Lung (tissue), 12 donors: ENCODE results near the gene CLDN11. TPM values are rescaled to one million over a fixed set of nuclear protein-coding genes. Genes with fewer than 3 reads are reported as not detected.
A peak's percentile ranks its signal among the peaks of the same experiment; 100 is the strongest.

Source experiments
- ATAC-seq: fragments of 200-7000 bp; cut with Tn5 transposase; one replicate; pipeline ENCODE4 v1.9.1; 2020; ENCODE audit warnings: moderate number of reproducible peaks; ENCODE audit not compliant: insufficient read depth, low FRiP score
- DNase-seq, 3 donors: peaks; one replicate each; pipeline ENCODE4 v3.0.0-alpha.2; 2013 to 2017
- H3K27ac ChIP-seq, 2 donors: one replicate each; pipeline ENCODE4 v1.5.1; 2013; ENCODE audit warnings: mild to moderate bottlenecking in 2 of 2, moderate library complexity in 2 of 2, control low read depth in 1 of 2, inconsistent platforms in 1 of 2, low read depth in 1 of 2, low read length in 1 of 2
- H3K27me3 ChIP-seq, 3 donors: one replicate each; pipeline ENCODE4 v1.5.1; 2013; ENCODE audit warnings: low read length in 2 of 3; ENCODE audit not compliant: control insufficient read depth in 3 of 3, insufficient read depth in 3 of 3
- H3K36me3 ChIP-seq, 4 donors: one replicate each; pipeline ENCODE4 v1.5.1; 2013; ENCODE audit warnings: low read length in 4 of 4, mild to moderate bottlenecking in 1 of 4, moderate library complexity in 1 of 4; ENCODE audit not compliant: control insufficient read depth in 4 of 4, insufficient read depth in 4 of 4
- H3K4me1 ChIP-seq, 5 donors: one replicate each; pipeline ENCODE4 v1.5.1; 2013; ENCODE audit warnings: low read length in 5 of 5, mild to moderate bottlenecking in 2 of 5, moderate library complexity in 1 of 5; ENCODE audit not compliant: control insufficient read depth in 5 of 5, insufficient read depth in 5 of 5
- H3K4me3 ChIP-seq: one replicate; pipeline ENCODE4 v1.5.1; 2013; ENCODE audit warnings: mild to moderate bottlenecking, control low read depth, moderate library complexity
- H3K9ac ChIP-seq, 2 donors: one replicate each; pipeline ENCODE4 v1.5.1; 2013; ENCODE audit warnings: low read length in 2 of 2, control low read depth in 1 of 2; ENCODE audit not compliant: insufficient read depth in 1 of 2
- H3K9me3 ChIP-seq, 4 donors: one replicate each; pipeline ENCODE4 v1.5.1; 2013; ENCODE audit warnings: low read length in 3 of 4, mild to moderate bottlenecking in 1 of 4, moderate library complexity in 1 of 4; ENCODE audit not compliant: control insufficient read depth in 4 of 4, insufficient read depth in 3 of 4
- WGBS, 2 donors: extraction: QIAGEN DNeasy Blood & Tissue Kit; methylation state at CpG; one replicate each; pipeline ENCODE4 v1.1.7; 2013; 5-methylcytosine and 5-hydroxymethylcytosine counted together
- polyA plus RNA-seq, 2 donors: library from polyadenylated mRNA; stranded (reverse); fragments of 200-250 nt; gene quantifications; one replicate each; pipeline ENCODE4 v1.2.1, GENCODE V29; 2013
- total RNA-seq, 2 donors: library from RNA; depleted of rRNA in 1 of 2; stranded (reverse); fragments of >200 nt in 1 of 2; gene quantifications; one replicate each; pipeline ENCODE4 v1.2.1, GENCODE V29; 2014 to 2021
- TF ChIP-seq, protein P1 (sequence below): IDR thresholded peaks from 2 replicates; pipeline ENCODE4 v1.5.1; 2012; ENCODE audit warnings: mild to moderate bottlenecking; ENCODE audit errors: control extremely low read depth, extremely low read depth
- donor health status: control.
- donor health status: control.
- donor health status: Bipolar disorder and iron deficiency.
- donor health status: healthy.
- donor health status: DM: yes; HTN: yes; CAD: no.

Gene CLDN11
- total and polyA plus RNA-seq, 4 donors = 2.1 to 11.5 (median 4.8) TPM

DNA sequence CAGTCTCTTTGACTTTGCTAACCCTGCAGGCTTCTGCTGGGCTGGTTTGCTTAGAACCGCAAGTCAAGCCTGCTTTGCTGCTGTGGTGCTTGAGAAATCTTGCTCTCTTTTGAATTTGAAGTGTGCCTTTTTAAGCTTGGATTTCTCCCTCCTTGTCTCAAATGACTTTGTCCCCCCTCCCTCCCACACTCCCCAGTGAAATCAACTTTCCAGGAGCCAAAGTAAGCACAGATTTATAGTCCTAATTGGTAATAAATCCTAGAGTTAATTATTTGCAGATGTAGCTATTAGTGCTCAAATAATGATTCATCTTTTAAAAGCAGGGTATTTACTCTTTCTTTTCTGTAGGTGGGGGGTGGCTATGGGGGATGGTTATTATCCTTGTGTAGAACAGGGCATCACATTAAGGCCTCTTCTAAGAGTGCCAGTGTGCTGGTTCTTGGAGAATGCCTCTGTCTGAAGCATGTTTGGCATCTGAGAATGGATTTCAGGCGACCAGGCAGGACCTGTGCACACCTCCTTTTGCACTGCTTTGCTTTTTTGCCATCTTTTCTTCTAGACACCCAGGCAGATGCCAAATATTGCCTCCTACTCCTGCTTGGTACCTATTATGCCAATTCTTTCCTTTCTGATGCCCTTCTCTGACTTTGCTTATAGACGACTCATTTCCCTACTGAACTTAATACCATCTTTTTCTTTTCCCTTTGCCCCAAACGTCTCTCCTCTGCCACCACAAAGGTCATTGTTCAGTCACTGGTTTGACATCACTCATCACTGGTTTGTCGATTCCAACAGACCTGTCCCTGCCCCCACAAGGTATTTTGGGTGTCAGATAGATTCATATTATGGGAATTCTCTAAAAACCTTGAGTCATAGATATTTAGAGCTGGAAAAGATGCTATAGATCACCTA lies 50.7 kb downstream of the CLDN11 start:
- H3K27me3 ChIP-seq = no peaks in the 10 kb centered on the region
- H3K27ac ChIP-seq = no peak overlapping the region
- WGBS, 2 donors = 61 to 77% methylated on average over 5 of the region's 5 CpGs
- peaks cover 0 to 8% (median 0%) of the 10 kb centered on the region in 5 donors for H3K4me1 ChIP-seq
- no peaks in the 10 kb centered on the region for H3K9me3 ChIP-seq
- no peak overlapping the region for H3K4me3 ChIP-seq
- ATAC-seq (no peak), DNase-seq (peak; percentile 27 to 71 (median 28))
- TF ChIP-seq, protein P1, sequence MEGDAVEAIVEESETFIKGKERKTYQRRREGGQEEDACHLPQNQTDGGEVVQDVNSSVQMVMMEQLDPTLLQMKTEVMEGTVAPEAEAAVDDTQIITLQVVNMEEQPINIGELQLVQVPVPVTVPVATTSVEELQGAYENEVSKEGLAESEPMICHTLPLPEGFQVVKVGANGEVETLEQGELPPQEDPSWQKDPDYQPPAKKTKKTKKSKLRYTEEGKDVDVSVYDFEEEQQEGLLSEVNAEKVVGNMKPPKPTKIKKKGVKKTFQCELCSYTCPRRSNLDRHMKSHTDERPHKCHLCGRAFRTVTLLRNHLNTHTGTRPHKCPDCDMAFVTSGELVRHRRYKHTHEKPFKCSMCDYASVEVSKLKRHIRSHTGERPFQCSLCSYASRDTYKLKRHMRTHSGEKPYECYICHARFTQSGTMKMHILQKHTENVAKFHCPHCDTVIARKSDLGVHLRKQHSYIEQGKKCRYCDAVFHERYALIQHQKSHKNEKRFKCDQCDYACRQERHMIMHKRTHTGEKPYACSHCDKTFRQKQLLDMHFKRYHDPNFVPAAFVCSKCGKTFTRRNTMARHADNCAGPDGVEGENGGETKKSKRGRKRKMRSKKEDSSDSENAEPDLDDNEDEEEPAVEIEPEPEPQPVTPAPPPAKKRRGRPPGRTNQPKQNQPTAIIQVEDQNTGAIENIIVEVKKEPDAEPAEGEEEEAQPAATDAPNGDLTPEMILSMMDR = no peak
- H3K36me3 ChIP-seq = no peaks in the 10 kb centered on the region
- H3K9ac ChIP-seq = no peak overlapping the region

DNA sequence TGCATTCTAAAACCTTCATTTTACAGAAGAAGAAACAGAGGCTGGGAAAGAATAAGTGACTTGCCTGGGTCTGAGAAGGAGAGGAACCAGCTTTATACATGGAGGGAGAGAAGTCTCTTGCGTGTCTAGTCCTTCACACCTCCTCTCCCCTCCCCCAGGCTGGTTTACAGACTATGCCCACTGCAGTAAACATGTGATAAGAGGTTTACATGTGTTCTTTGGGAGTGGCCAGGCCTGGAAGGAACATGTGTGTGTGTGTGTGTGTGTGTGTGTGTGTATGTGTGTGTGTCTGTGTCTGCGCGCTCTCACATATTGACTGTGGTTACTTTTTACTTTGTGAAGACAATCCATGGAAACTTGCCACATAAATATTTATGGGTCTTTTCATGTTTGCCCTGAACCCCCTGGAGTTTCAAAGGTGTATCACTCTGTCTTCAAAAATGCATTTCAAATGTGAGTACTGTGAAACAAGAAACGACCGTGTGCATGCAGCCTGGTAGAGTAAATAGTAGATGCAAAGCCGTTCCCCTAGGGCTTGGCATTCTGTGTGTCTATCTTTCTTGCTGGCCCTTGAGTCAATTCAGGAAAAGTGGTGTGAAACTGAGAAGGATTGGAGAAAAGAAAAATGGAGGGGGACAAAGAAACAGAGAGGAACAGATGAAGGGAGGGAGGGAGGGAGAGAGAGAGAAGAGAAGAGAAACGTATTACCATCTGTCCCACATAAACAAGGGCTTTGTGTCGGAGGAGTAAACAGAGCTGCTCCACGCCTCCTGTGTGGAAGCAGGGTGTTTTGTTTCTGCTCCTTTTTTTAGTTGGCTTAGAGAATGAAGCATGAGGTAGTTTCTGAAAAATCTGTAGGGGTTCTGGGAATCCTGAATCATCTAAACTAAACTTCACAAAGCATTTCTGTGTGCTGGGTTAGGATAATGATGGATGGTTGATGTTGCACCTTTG lies 51.7 kb downstream of the CLDN11 start:
- WGBS, 2 donors = 57 to 64% methylated on average over 9 of the region's 9 CpGs
- Histone ChIP-seq H3K36me3 (no peaks in the 10 kb centered on the region), H3K27me3 (no peaks in the 10 kb centered on the region), H3K9ac (no peak overlapping the region), H3K4me1 (peaks cover 0 to 12% (median 0%) of the 10 kb centered on the region in 5 donors), H3K9me3 (no peaks in the 10 kb centered on the region), H3K27ac (no peak overlapping the region), H3K4me3 (no peak overlapping the region)
- DNase-seq (peak in 2 of 3 donors; percentile 58), ATAC-seq (no peak)
- TF ChIP-seq, protein P1 = no peak

DNA sequence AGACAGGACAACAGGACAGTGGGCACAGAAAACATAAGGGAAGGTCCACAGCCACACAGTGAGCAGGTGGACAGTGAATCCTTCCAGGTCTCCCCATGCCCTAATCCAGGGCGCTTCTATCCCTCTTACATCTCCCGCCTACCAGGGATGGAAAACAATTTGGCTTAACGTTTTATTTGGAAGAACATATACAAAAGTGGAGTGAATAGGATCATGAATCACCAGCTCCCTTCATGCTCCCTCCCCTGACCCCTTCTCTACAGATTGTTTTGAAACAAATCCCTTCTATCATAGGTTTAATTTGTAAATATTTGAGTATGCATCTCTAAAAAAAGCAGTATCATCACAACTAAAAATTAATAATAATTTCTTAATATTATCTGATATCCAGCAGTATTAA lies 52.5 kb downstream of the CLDN11 start:
- H3K4me3 ChIP-seq = no peak overlapping the region
- H3K36me3 ChIP-seq = no peaks in the 10 kb centered on the region
- no peak for ATAC-seq
- no peaks in the 10 kb centered on the region for H3K9me3 ChIP-seq
- TF ChIP-seq, protein P1 = no peak
- WGBS, 2 donors = 74 to 77% methylated on average over 3 of the region's 3 CpGs
- no peak for DNase-seq
- no peak overlapping the region for H3K27ac ChIP-seq
- H3K4me1 ChIP-seq = peaks cover 0 to 13% (median 0%) of the 10 kb centered on the region in 5 donors
- H3K27me3 ChIP-seq = no peaks in the 10 kb centered on the region
- no peak overlapping the region for H3K9ac ChIP-seq
